Kidney epithelial cell (primary cell): ENCODE results near the gene MRRF. TPM values are rescaled to one million over a fixed set of nuclear protein-coding genes. Genes with fewer than 3 reads are reported as not detected.

ENCODE experiments used
- DNase-seq: peaks from one replicate; pipeline ENCODE4 v3.0.0-alpha.2; 2010; ENCODE audit warnings: low read depth
- H3K27me3 ChIP-seq: 2 replicates; pipeline ENCODE4 v1.6.0; 2011; ENCODE audit warnings: low read length; ENCODE audit not compliant: control insufficient read depth, insufficient read depth
- H3K36me3 ChIP-seq: 2 replicates; pipeline ENCODE4 v1.5.1; 2011; ENCODE audit warnings: low read length; ENCODE audit not compliant: control insufficient read depth, insufficient read depth
- H3K4me3 ChIP-seq: 2 replicates; pipeline ENCODE4 v1.5.1; 2011; ENCODE audit warnings: low read depth, mild to moderate bottlenecking, control low read depth, low read length
- CTCF ChIP-seq: IDR thresholded peaks from 2 replicates; pipeline ENCODE4 v1.5.1; 2011; ENCODE audit warnings: mild to moderate bottlenecking, moderate library complexity, low read length, control low read depth, inconsistent platforms; ENCODE audit not compliant: insufficient read depth, poor library complexity, severe bottlenecking
- total RNA-seq: library from RNA; depleted of rRNA; stranded (reverse); fragments of >200 nt; gene quantifications from 2 replicates; pipeline ENCODE4 v1.2.3, GENCODE V29; 2015

The MRRF gene
- total RNA-seq, 1 donor from 2014 or later, result 46.2 TPM

GRCh38 chr9:122294531-122294930 is 29.8 kb downstream of the MRRF start:
- Histone ChIP-seq H3K27me3 (no peaks in the 10 kb centered on the region), H3K36me3 (peaks cover 2% of the 10 kb centered on the region), H3K4me3 (no peak overlapping the region)
- TF ChIP-seq CTCF, result no peak
- no peak for DNase-seq

- H3K27me3 ChIP-seq, result no peaks in the 10 kb centered on the region
- H3K4me3 ChIP-seq, result no peak overlapping the region
- peaks cover 2% of the 10 kb centered on the region for H3K36me3 ChIP-seq
- TF ChIP-seq CTCF, result no peak
- no peak for DNase-seq
These were observed 32.8 kb downstream of the MRRF start for GRCh38 chr9:122297512-122297911.

GRCh38 chr9:122302237-122303093 is 37.8 kb downstream of the MRRF start:
- no peak for TF ChIP-seq CTCF
- Histone ChIP-seq H3K4me3 (no peak overlapping the region), H3K36me3 (peaks cover 2% of the 10 kb centered on the region), H3K27me3 (no peaks in the 10 kb centered on the region)
- DNase-seq, result no peak

- H3K4me3 ChIP-seq, result no peak overlapping the region
- no peak for TF ChIP-seq CTCF
- H3K36me3 ChIP-seq, result no peaks in the 10 kb centered on the region
- H3K27me3 ChIP-seq, result no peaks in the 10 kb centered on the region
- no peak for DNase-seq
These were observed 42.4 kb downstream of the MRRF start for GRCh38 chr9:122307061-122307460.

GRCh38 chr9:122307925-122308324 is 43.2 kb downstream of the MRRF start:
- H3K27me3 ChIP-seq, result no peaks in the 10 kb centered on the region
- H3K36me3 ChIP-seq, result no peaks in the 10 kb centered on the region
- H3K4me3 ChIP-seq, result no peak overlapping the region
- no peak for TF ChIP-seq CTCF
- no peak for DNase-seq

- TF ChIP-seq CTCF, result no peak
- Histone ChIP-seq H3K27me3 (no peaks in the 10 kb centered on the region), H3K4me3 (no peak overlapping the region), H3K36me3 (no peaks in the 10 kb centered on the region)
- no peak for DNase-seq
These were observed 45.2 kb downstream of the MRRF start for GRCh38 chr9:122309861-122310260.
